Tibial nerve (tissue), 3 donors: ENCODE measurements around the gene SPTB.

Source experiments
- CTCF ChIP-seq, 5 experiments: fragments of 200-600 bp in 3 of 5; fragments of 450-650 bp in 2 of 5; sonication (generic) in 3 of 5; IDR thresholded peaks; one replicate each; pipeline ENCODE4 v1.5.1; 2016 to 2019; ENCODE audit warnings: antibody characterized with exemption in 5 of 5, mild to moderate bottlenecking in 3 of 5, moderate library complexity in 2 of 5
- POLR2A ChIP-seq, 2 donors: fragments of 450-650 bp; IDR thresholded peaks; one replicate each; pipeline ENCODE4 v1.6.1; 2017; ENCODE audit warnings: antibody characterized with exemption in 2 of 2, mild to moderate bottlenecking in 2 of 2, moderate library complexity in 2 of 2

GRCh38 chr14:64873506-64874219 is 6.0 kb downstream of the SPTB start:
- no peak for TF ChIP-seq CTCF (IDR thresholded peaks at IDR 0.05)
- TF ChIP-seq POLR2A (IDR thresholded peaks at IDR 0.05): no peak
